A549 (cell line): ENCODE measurements around the gene CLEC6A. TPM values are rescaled to one million over a fixed set of nuclear protein-coding genes. Genes with fewer than 3 reads are reported as not detected.
"Not testable (repeated sequence)": the region's sequence is repeated elsewhere in the genome, so short reads cannot be mapped to it uniquely, and the experiment has no call there.

ENCODE experiments used
- ATAC-seq, 2 experiments: fragments of 200-7000 bp in 1 of 2; fragments of >200 bp in 1 of 2; cut with Nextera tagmentation in 1 of 2; cut with Tn5 transposase in 1 of 2; 3 replicates each; pipeline versions ENCODE4 v1.8.0 to v1.9.1; 2018 to 2020; ENCODE audit warnings: mild to moderate bottlenecking in 1 of 2, moderate library complexity in 1 of 2
- CTCF ChIA-PET: fragments of 300-600 bp; sonication (Branson Sonifier 250); formaldehyde crosslinking; extraction: SDS; loops from one replicate; lab custom pipeline; 2021; ENCODE audit warnings: antibody characterized with exemption, inconsistent platforms; lab: Yijun Ruan, JAX
- POLR2A ChIA-PET: fragments of 350-600 bp; formaldehyde crosslinking; extraction: SDS; loops from one replicate; lab custom pipeline; 2021; ENCODE audit warnings: antibody characterized with exemption, inconsistent platforms; lab: Yijun Ruan, JAX
- DNase-seq, 2 experiments: peaks; one replicate each; pipeline versions ENCODE4 v3.0.0 to v3.0.0-alpha.2; 2011 to 2016; ENCODE audit warnings: low read depth in 1 of 2, low spot score in 1 of 2
- FAIRE-seq: peaks from 2 replicates; lab custom pipeline; 2011; peaks lifted over from hg19 to GRCh38; lab: Jason Lieb, UNC
- H3K27ac ChIP-seq, 2 experiments: fragments of >200 bp; sonication (Bioruptor Twin); formaldehyde crosslinking; 3 replicates each; pipeline ENCODE4 v1.5.1; 2016 to 2017
- H3K4me1 ChIP-seq: fragments of >200 bp; sonication (Bioruptor Twin); formaldehyde crosslinking; 3 replicates; pipeline ENCODE4 v1.6.1; 2016
- H3K4me2 ChIP-seq: fragments of >200 bp; sonication (Bioruptor Twin); formaldehyde crosslinking; 3 replicates; pipeline ENCODE4 v1.6.1; 2016
- H3K4me3 ChIP-seq: fragments of >200 bp; sonication (Bioruptor Twin); formaldehyde crosslinking; 3 replicates; pipeline ENCODE4 v1.5.1; 2016
- H3K9me3 ChIP-seq: fragments of >200 bp; sonication (Bioruptor Twin); formaldehyde crosslinking; 3 replicates; pipeline ENCODE4 v1.6.1; 2016
- CHD2 ChIP-seq: fragments of 150-350 bp; IDR thresholded peaks from 2 replicates; pipeline ENCODE4 v1.6.1; 2014; ENCODE audit warnings: low read length; ENCODE audit not compliant: partially characterized antibody
- CHD4 ChIP-seq: fragments of 200-600 bp; sonication (generic); IDR thresholded peaks from 2 replicates; pipeline ENCODE4 v1.6.1; 2016; ENCODE audit warnings: antibody characterized with exemption, mild to moderate bottlenecking, borderline replicate concordance
- EHF ChIP-seq: fragments of 250-450 bp; sonication (Bioruptor Pico); IDR thresholded peaks from 2 replicates; pipeline ENCODE4 v1.5.0; 2020; ENCODE audit warnings: mild to moderate bottlenecking
- EHMT2 ChIP-seq: fragments of 200-600 bp; sonication (generic); IDR thresholded peaks from 2 replicates; pipeline ENCODE4 v1.6.1; 2016; ENCODE audit warnings: antibody characterized with exemption, low read depth, mild to moderate bottlenecking, moderate library complexity
- ESRRA ChIP-seq: fragments of 150-350 bp; IDR thresholded peaks from 2 replicates; pipeline ENCODE4 v1.6.1; 2014; ENCODE audit warnings: mild to moderate bottlenecking, low read length, borderline replicate concordance
- FOSB ChIP-seq: fragments of 250-450 bp; sonication (Bioruptor Pico); IDR thresholded peaks from 2 replicates; pipeline ENCODE4 v1.5.0; 2020; ENCODE audit warnings: mild to moderate bottlenecking, moderate library complexity
- FOXS1 ChIP-seq: fragments of 250-450 bp; sonication (Bioruptor Pico); IDR thresholded peaks from 2 replicates; pipeline ENCODE4 v1.5.0; 2020; ENCODE audit warnings: mild to moderate bottlenecking, moderate library complexity
- GATA3 ChIP-seq: IDR thresholded peaks from 2 replicates; pipeline ENCODE4 v1.6.1; 2012; ENCODE audit warnings: borderline replicate concordance
- HEYL ChIP-seq: fragments of 250-450 bp; sonication (Bioruptor Pico); IDR thresholded peaks from 2 replicates; pipeline ENCODE4 v1.8.0; 2021; ENCODE audit warnings: mild to moderate bottlenecking, moderate library complexity
- MAFK ChIP-seq: fragments of 450-650 bp; IDR thresholded peaks from 2 replicates; pipeline ENCODE4 v1.6.1; 2014; ENCODE audit not compliant: partially characterized antibody
- MAZ ChIP-seq: fragments of 150-350 bp; IDR thresholded peaks from 2 replicates; pipeline ENCODE4 v1.6.1; 2014; ENCODE audit warnings: antibody characterized with exemption, low read depth, low read length, borderline replicate concordance
- POLR2AphosphoS2 ChIP-seq: conservative IDR thresholded peaks from 2 replicates; pipeline ENCODE4 v1.6.1; 2012; ENCODE audit warnings: low read length, improper control_type of control experiment, inconsistent platforms
- RAD21 ChIP-seq, 2 experiments: fragments of >200 bp in 1 of 2; sonication (Bioruptor Twin) in 1 of 2; formaldehyde crosslinking in 1 of 2; IDR thresholded peaks in 1 of 2; conservative IDR thresholded peaks in 1 of 2; 2 replicates in 1 of 2; 3 replicates in 1 of 2; pipeline ENCODE4 v1.6.1; 2012 to 2018; ENCODE audit warnings: inconsistent platforms in 1 of 2
- RARB ChIP-seq: fragments of 250-450 bp; sonication (Bioruptor Pico); IDR thresholded peaks from 2 replicates; pipeline ENCODE4 v1.8.0; 2021; ENCODE audit warnings: mild to moderate bottlenecking, moderate library complexity
- WGBS: methylation state at CpG from one replicate; pipeline ENCODE4 v1.1.6; 2017; ENCODE audit errors: missing lambda C conversion rate; 5-methylcytosine and 5-hydroxymethylcytosine counted together
- polyA minus RNA-seq: library from RNA; depleted of rRNA, polyadenylated mRNA; stranded (reverse); fragments of >200 nt; gene quantifications from 2 replicates; pipeline ENCODE4 v1.2.3, GENCODE V29; 2011; rRNA and poly(A)+ RNA removed
- polyA plus RNA-seq, 4 experiments: library from polyadenylated mRNA; depleted of rRNA in 3 of 4; stranded (reverse); fragments of >200 nt; fragmentation: RNase III in 1 of 4; extraction: RNeasy Plus Mini Kit Qiagen cat#74134 plus additional on column Dnase treatment in 1 of 4; gene quantifications; 2 replicates in 3 of 4; 3 replicates in 1 of 4; pipeline ENCODE4 v1.2.3, GENCODE V29; 2011 to 2017
- TF ChIP-seq, protein P1 (sequence below): fragments of 450-650 bp; IDR thresholded peaks from 2 replicates; pipeline ENCODE4 v1.6.1; 2014; ENCODE audit warnings: antibody characterized with exemption
- TF ChIP-seq, protein P2 (sequence below): fragments of 250-450 bp; sonication (Bioruptor Pico); IDR thresholded peaks from 2 replicates; pipeline ENCODE4 v1.5.0; 2020; ENCODE audit warnings: low read depth, mild to moderate bottlenecking, moderate library complexity
- TF ChIP-seq, protein P3 (sequence below): IDR thresholded peaks from 2 replicates; pipeline ENCODE4 v1.6.1; 2012; ENCODE audit warnings: low read depth, borderline replicate concordance
- TF ChIP-seq, protein P4 (sequence below): IDR thresholded peaks from 2 replicates; pipeline ENCODE4 v1.6.1; 2012
- TF ChIP-seq, protein P5 (sequence below): fragments of >200 bp; sonication (Bioruptor Twin); formaldehyde crosslinking; IDR thresholded peaks from 3 replicates; pipeline ENCODE4 v1.6.1; 2016

CLEC6A gene
- polyA plus RNA-seq (2011; rRNA removed) (not detected in 2 replicates), polyA plus RNA-seq (2017; fragmentation: RNase III; extraction: RNeasy Plus Mini Kit Qiagen cat#74134 plus additional on column Dnase treatment) (not detected in 3 replicates), polyA minus RNA-seq (not detected in 2 replicates)
- polyA plus RNA-seq (2012; cell fraction: cytosol; rRNA removed), result not detected in 2 replicates
- not detected in 2 replicates for polyA plus RNA-seq (2012; cell fraction: nucleus; rRNA removed)

DNA sequence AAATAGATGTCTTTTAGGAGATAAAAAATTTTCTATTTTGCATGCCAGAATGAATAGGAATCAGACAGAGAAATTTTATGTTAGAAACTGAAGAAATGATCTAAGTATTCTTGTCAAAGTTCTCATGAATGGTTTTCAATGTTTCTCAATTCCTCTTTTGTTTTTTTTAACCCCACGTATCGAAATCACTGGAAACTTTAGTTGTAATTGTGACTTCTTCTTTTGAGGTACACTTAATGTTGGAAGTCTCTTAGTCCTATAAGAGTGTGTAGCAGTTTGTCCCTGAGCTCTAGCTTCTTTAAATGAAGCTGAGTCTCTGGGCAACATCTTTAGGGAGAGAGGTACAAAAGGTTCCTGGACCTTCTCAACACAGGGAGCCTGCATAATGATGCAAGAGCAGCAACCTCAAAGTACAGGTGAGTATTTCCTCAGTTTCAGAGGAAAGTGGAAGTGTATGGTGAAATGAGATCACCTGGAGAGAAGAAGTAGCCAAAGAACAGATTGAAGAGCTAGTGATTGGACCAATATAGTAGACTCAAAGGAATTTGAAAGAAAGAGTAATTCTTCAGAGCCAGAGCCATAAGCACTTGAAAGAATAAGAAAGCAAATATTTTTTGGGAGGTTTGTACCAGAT, at the start of gene CLEC6A:
Gene CLEC6A, plus strand, starts transcription at position 236 of the 634 bp plus-strand sequence. Its CDS starts 150 bp downstream, at position 386.
- DNase-seq (no peak), FAIRE-seq (no peak), ATAC-seq (no peak)
- H3K4me3 ChIP-seq, result no peak within 1 kb of the TSS
- H3K27ac ChIP-seq, result no peak within 1 kb of the TSS
- CTCF ChIA-PET, result no interaction called here
- POLR2A ChIA-PET, result no interaction called here
- WGBS, result 0% methylated on average over 2 of the region's 2 CpGs
- H3K4me1 ChIP-seq, result no peaks in the 10 kb centered on the region
- no peak within 1 kb of the TSS for H3K4me2 ChIP-seq
- TF ChIP-seq, protein P1, sequence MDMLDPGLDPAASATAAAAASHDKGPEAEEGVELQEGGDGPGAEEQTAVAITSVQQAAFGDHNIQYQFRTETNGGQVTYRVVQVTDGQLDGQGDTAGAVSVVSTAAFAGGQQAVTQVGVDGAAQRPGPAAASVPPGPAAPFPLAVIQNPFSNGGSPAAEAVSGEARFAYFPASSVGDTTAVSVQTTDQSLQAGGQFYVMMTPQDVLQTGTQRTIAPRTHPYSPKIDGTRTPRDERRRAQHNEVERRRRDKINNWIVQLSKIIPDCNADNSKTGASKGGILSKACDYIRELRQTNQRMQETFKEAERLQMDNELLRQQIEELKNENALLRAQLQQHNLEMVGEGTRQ, result no peak
- no peak for TF ChIP-seq CHD4
- TF ChIP-seq CHD2, result no peak
- no peak for TF ChIP-seq FOXS1 (CRISPR knock-in tag)
- TF ChIP-seq, protein P2, sequence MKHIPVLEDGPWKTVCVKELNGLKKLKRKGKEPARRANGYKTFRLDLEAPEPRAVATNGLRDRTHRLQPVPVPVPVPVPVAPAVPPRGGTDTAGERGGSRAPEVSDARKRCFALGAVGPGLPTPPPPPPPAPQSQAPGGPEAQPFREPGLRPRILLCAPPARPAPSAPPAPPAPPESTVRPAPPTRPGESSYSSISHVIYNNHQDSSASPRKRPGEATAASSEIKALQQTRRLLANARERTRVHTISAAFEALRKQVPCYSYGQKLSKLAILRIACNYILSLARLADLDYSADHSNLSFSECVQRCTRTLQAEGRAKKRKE (CRISPR knock-in tag), result no peak
- no peak for TF ChIP-seq RAD21 (conservative IDR thresholded peaks at IDR 0.05 in 1 of 2, IDR thresholded peaks at IDR 0.05 in 1 of 2)
- TF ChIP-seq HEYL (CRISPR knock-in tag), result no peak
- no peak for TF ChIP-seq POLR2AphosphoS2
- TF ChIP-seq EHMT2, result no peak
- TF ChIP-seq FOSB (CRISPR knock-in tag), result no peak
- TF ChIP-seq EHF (CRISPR knock-in tag), result no peak
- TF ChIP-seq, protein P3, sequence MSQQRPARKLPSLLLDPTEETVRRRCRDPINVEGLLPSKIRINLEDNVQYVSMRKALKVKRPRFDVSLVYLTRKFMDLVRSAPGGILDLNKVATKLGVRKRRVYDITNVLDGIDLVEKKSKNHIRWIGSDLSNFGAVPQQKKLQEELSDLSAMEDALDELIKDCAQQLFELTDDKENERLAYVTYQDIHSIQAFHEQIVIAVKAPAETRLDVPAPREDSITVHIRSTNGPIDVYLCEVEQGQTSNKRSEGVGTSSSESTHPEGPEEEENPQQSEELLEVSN, result no peak
- TF ChIP-seq, protein P4, sequence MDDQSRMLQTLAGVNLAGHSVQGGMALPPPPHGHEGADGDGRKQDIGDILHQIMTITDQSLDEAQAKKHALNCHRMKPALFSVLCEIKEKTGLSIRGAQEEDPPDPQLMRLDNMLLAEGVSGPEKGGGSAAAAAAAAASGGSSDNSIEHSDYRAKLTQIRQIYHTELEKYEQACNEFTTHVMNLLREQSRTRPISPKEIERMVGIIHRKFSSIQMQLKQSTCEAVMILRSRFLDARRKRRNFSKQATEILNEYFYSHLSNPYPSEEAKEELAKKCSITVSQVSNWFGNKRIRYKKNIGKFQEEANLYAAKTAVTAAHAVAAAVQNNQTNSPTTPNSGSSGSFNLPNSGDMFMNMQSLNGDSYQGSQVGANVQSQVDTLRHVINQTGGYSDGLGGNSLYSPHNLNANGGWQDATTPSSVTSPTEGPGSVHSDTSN, result no peak
- no peak for TF ChIP-seq RARB (CRISPR knock-in tag)
- no peak for TF ChIP-seq MAZ
- TF ChIP-seq GATA3, result no peak
- TF ChIP-seq ESRRA, result no peak
- no peak for TF ChIP-seq MAFK
- TF ChIP-seq, protein P5, sequence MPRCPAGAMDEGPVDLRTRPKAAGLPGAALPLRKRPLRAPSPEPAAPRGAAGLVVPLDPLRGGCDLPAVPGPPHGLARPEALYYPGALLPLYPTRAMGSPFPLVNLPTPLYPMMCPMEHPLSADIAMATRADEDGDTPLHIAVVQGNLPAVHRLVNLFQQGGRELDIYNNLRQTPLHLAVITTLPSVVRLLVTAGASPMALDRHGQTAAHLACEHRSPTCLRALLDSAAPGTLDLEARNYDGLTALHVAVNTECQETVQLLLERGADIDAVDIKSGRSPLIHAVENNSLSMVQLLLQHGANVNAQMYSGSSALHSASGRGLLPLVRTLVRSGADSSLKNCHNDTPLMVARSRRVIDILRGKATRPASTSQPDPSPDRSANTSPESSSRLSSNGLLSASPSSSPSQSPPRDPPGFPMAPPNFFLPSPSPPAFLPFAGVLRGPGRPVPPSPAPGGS, result no peak
- no peaks in the 10 kb centered on the region for H3K9me3 ChIP-seq

DNA sequence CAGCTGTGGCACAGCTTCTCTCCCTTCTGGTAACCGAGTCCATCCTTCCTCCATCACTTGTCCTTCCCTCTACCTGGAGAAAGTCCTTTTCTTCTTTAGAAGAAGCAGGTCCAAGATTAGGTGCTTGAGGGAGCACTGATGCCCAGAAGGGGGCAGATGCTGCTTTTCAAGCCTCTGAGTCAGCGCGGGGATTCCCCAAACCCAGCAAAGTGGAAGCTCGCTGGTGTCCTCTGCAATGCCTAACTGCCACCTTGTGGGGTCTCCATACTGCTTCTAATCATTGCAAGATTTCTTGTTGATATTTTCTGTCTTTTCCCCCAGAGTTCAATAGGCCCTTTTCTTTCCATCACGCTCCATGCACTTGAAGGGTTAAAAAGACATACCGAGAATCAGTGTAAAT, 36.2 kb upstream of the CLEC6A start:
- FAIRE-seq, CTCF ChIA-PET, H3K4me3 ChIP-seq, POLR2A ChIA-PET, H3K4me2 ChIP-seq, H3K27ac ChIP-seq, H3K9me3 ChIP-seq, DNase-seq, H3K4me1 ChIP-seq, ATAC-seq: not testable (repeated sequence)
- WGBS, result no CpG with 5 or more reads among the region's 6 CpGs
